ENCODE results near the gene MCF2L2.
A peak's percentile ranks its signal among the peaks of the same experiment; 100 is the strongest.

Gene MCF2L2

GRCh38 chr3:183212565-183212964 is 215.9 kb downstream of the MCF2L2 start:
- Histone ChIP-seq H3K4me1 (peaks cover 34 to 62% (median 54%) of the 10 kb centered on the region in 10 experiments), H3K9ac (peak overlapping the region in 8 of 11 experiments; percentile 49 to 81 (median 62); a peak in 14 of 22 replicates), H3K27ac (peak overlapping the region; percentile 5 to 94 (median 80); a peak in 19 of 22 replicates), H3K27me3 (no peaks in the 10 kb centered on the region), H3K9me3 (replicated peaks in 1 of 11) (no peaks in the 10 kb centered on the region), H3K4me3 (no peak overlapping the region), H3K4me2 (peak overlapping the region; percentile 41 to 91 (median 68); a peak in 21 of 22 replicates), H3K36me3 (no peaks in the 10 kb centered on the region), H4K20me1 (no peaks in the 10 kb centered on the region)
- TF ChIP-seq Cebpa-rat (IDR thresholded peaks at IDR 0.05): no peak

- no peak for TF ChIP-seq Cebpa-rat (IDR thresholded peaks at IDR 0.05)
- peaks cover 35 to 67% (median 55%) of the 10 kb centered on the region in 10 experiments for H3K4me1 ChIP-seq
- no peaks in the 10 kb centered on the region for H3K36me3 ChIP-seq
These were observed 216.3 kb downstream of the MCF2L2 start for GRCh38 chr3:183212096-183212495.

GRCh38 chr3:183211352-183211751 is 217.1 kb downstream of the MCF2L2 start:
- no peaks in the 10 kb centered on the region for H3K27me3 ChIP-seq
- no peaks in the 10 kb centered on the region for H3K9me3 ChIP-seq (replicated peaks in 1 of 11)
- peak overlapping the region in 9 of 11 experiments; percentile 18 to 91 (median 81); a peak in 17 of 22 replicates for H3K4me2 ChIP-seq
- TF ChIP-seq Cebpa-rat (IDR thresholded peaks at IDR 0.05): no peak
- peak overlapping the region in 9 of 11 experiments; percentile 52 to 94 (median 84); a peak in 17 of 22 replicates for H3K27ac ChIP-seq
- no peak overlapping the region for H3K4me3 ChIP-seq
- no peaks in the 10 kb centered on the region for H4K20me1 ChIP-seq
- H3K4me1 ChIP-seq: peaks cover 38 to 74% (median 61%) of the 10 kb centered on the region in 10 experiments
- no peaks in the 10 kb centered on the region for H3K36me3 ChIP-seq
- H3K9ac ChIP-seq: peak overlapping the region in 6 of 11 experiments; percentile 22 to 81 (median 76); a peak in 12 of 22 replicates

More at GRCh38 chr3:183212096-183212495, 216.3 kb downstream of the MCF2L2 start:
- Histone ChIP-seq H3K9me3 (replicated peaks in 1 of 11) (no peaks in the 10 kb centered on the region), H3K27me3 (no peaks in the 10 kb centered on the region), H3K4me3 (0 out of 20 replicates have a peak overlapping the region, but pooled peaks of 1 of the 10 experiments have one; percentile 2), H3K4me2 (peak overlapping the region; percentile 41 to 91 (median 68); a peak in 21 of 22 replicates), H3K9ac (peak overlapping the region in 8 of 11 experiments; percentile 49 to 81 (median 62); a peak in 14 of 22 replicates), H3K27ac (peak overlapping the region; percentile 5 to 94 (median 80); a peak in 19 of 22 replicates), H4K20me1 (no peaks in the 10 kb centered on the region)

GRCh38 chr3:183210862-183211341 is 217.5 kb downstream of the MCF2L2 start:
- Histone ChIP-seq H3K4me3 (peak overlapping the region in 2 of 10 experiments; percentile 16 to 21; a peak in 2 of 20 replicates), H4K20me1 (no peaks in the 10 kb centered on the region), H3K27ac (peak overlapping the region in 9 of 11 experiments; percentile 52 to 94 (median 84); a peak in 18 of 22 replicates), H3K27me3 (no peaks in the 10 kb centered on the region), H3K4me2 (peak overlapping the region in 9 of 11 experiments; percentile 18 to 91 (median 81); a peak in 18 of 22 replicates), H3K9me3 (replicated peaks in 1 of 11) (no peaks in the 10 kb centered on the region), H3K36me3 (no peaks in the 10 kb centered on the region), H3K4me1 (peaks cover 38 to 74% (median 61%) of the 10 kb centered on the region in 10 experiments), H3K9ac (peak overlapping the region in 8 of 11 experiments; percentile 52 to 81 (median 70); a peak in 13 of 22 replicates)
- TF ChIP-seq Cebpa-rat (IDR thresholded peaks at IDR 0.05): no peak

GRCh38 chr3:183210341-183210740 is 218.1 kb downstream of the MCF2L2 start:
- peak overlapping the region in 2 of 10 experiments; percentile 16 to 25; a peak in 2 of 20 replicates for H3K4me3 ChIP-seq
- H3K27me3 ChIP-seq: no peaks in the 10 kb centered on the region
- H3K9ac ChIP-seq: peak overlapping the region in 8 of 11 experiments; percentile 52 to 81 (median 70); a peak in 14 of 22 replicates
- H3K27ac ChIP-seq: peak overlapping the region in 9 of 11 experiments; percentile 52 to 94 (median 84); a peak in 17 of 22 replicates
- H3K36me3 ChIP-seq: no peaks in the 10 kb centered on the region
- H4K20me1 ChIP-seq: no peaks in the 10 kb centered on the region
- TF ChIP-seq Cebpa-rat (IDR thresholded peaks at IDR 0.05): no peak
- H3K4me1 ChIP-seq: peaks cover 38 to 74% (median 61%) of the 10 kb centered on the region in 10 experiments
- H3K4me2 ChIP-seq: peak overlapping the region in 9 of 11 experiments; percentile 18 to 91 (median 81); a peak in 17 of 22 replicates
- no peaks in the 10 kb centered on the region for H3K9me3 ChIP-seq (replicated peaks in 1 of 11)

- Histone ChIP-seq H3K4me2 (no peak overlapping the region), H4K20me1 (no peaks in the 10 kb centered on the region), H3K36me3 (no peaks in the 10 kb centered on the region), H3K27me3 (no peaks in the 10 kb centered on the region), H3K9me3 (replicated peaks in 1 of 11) (peaks cover under 1 to 10% (median 4%) of the 10 kb centered on the region in 11 experiments; a peak in 19 of 22 replicates), H3K4me1 (peaks cover 23 to 61% (median 46%) of the 10 kb centered on the region in 10 experiments), H3K9ac (no peak overlapping the region), H3K27ac (no peak overlapping the region), H3K4me3 (no peak overlapping the region)
- no peak for TF ChIP-seq Cebpa-rat (IDR thresholded peaks at IDR 0.05)
These were observed 219.6 kb downstream of the MCF2L2 start for GRCh38 chr3:183208800-183209199.

GRCh38 chr3:183208260-183208659 is 220.2 kb downstream of the MCF2L2 start:
- Histone ChIP-seq H3K9me3 (replicated peaks in 1 of 11) (peaks cover 6 to 16% (median 9%) of the 10 kb centered on the region in 11 experiments; a peak in 19 of 22 replicates), H3K36me3 (no peaks in the 10 kb centered on the region), H3K27ac (no peak overlapping the region), H3K9ac (no peak overlapping the region), H3K27me3 (no peaks in the 10 kb centered on the region), H4K20me1 (no peaks in the 10 kb centered on the region), H3K4me1 (peaks cover 18 to 55% (median 41%) of the 10 kb centered on the region in 10 experiments), H3K4me3 (no peak overlapping the region), H3K4me2 (no peak overlapping the region)
- TF ChIP-seq Cebpa-rat (IDR thresholded peaks at IDR 0.05): no peak

GRCh38 chr3:183203670-183204069 is 224.7 kb downstream of the MCF2L2 start:
- Histone ChIP-seq H3K27ac (no peak overlapping the region), H3K9ac (no peak overlapping the region), H3K27me3 (no peaks in the 10 kb centered on the region), H3K4me3 (no peak overlapping the region), H4K20me1 (no peaks in the 10 kb centered on the region), H3K9me3 (replicated peaks in 1 of 11) (peaks cover 12 to 35% (median 23%) of the 10 kb centered on the region in 11 experiments; a peak in 19 of 22 replicates), H3K36me3 (no peaks in the 10 kb centered on the region), H3K4me1 (peaks cover 0 to 12% (median 7%) of the 10 kb centered on the region in 10 experiments; a peak in 6 of 20 replicates), H3K4me2 (no peak overlapping the region)
- no peak for TF ChIP-seq Cebpa-rat (IDR thresholded peaks at IDR 0.05)

GRCh38 chr3:183202004-183202722 is 226.3 kb downstream of the MCF2L2 start:
- H3K4me1 ChIP-seq: peaks cover 0 to 8% (median 4%) of the 10 kb centered on the region in 10 experiments; a peak in 6 of 20 replicates
- no peaks in the 10 kb centered on the region for H3K27me3 ChIP-seq
- no peak overlapping the region for H3K9ac ChIP-seq
- H3K4me2 ChIP-seq: 0 out of 22 replicates have a peak overlapping the region, but pooled peaks of 1 of the 11 experiments have one; percentile 3
- H3K36me3 ChIP-seq: no peaks in the 10 kb centered on the region
- H4K20me1 ChIP-seq: no peaks in the 10 kb centered on the region
- H3K27ac ChIP-seq: no peak overlapping the region
- TF ChIP-seq Cebpa-rat (IDR thresholded peaks at IDR 0.05): no peak
- no peak overlapping the region for H3K4me3 ChIP-seq
- H3K9me3 ChIP-seq (replicated peaks in 1 of 11): peaks cover 15 to 35% (median 23%) of the 10 kb centered on the region in 11 experiments; a peak in 19 of 22 replicates

All from BLaER1 treated with 17β-estradiol and CSF1 and Interleukin-3, amounts not matched to agents 10 nM and 100 nM (cell line).